HL-60 (cell line): ENCODE measurements around the gene FGD6.

Experiments used
- DNase-seq, 2 experiments: peaks; one replicate each; pipeline ENCODE4 v3.0.0-alpha.2; 2010 to 2020; ENCODE audit warnings: low read depth in 1 of 2, low spot score in 1 of 2
- H3K27ac ChIP-seq: fragments of 250-450 bp; sonication (Bioruptor Pico); replicated peaks from 2 replicates; pipeline ENCODE4 v1.5.1; 2020; ENCODE audit warnings: mild to moderate bottlenecking, moderate library complexity
- H3K27me3 ChIP-seq: fragments of 250-450 bp; sonication (Bioruptor Pico); 2 replicates; pipeline ENCODE4 v1.5.1; 2021; ENCODE audit warnings: mild to moderate bottlenecking, moderate library complexity; ENCODE audit not compliant: insufficient read depth, poor library complexity, severe bottlenecking
- H3K4me3 ChIP-seq: replicated peaks from 2 replicates; pipeline ENCODE4 v1.5.1; 2011; ENCODE audit warnings: mild to moderate bottlenecking, control low read depth, low read length; ENCODE audit not compliant: insufficient read depth
- CTCF ChIP-seq: IDR thresholded peaks from one replicate; pipeline ENCODE4 v1.5.1; 2011; ENCODE audit warnings: low read length, control low read depth, inconsistent platforms; ENCODE audit not compliant: insufficient read depth
- GABPA ChIP-seq: IDR thresholded peaks from 2 replicates; pipeline ENCODE4 v1.6.1; 2012; ENCODE audit warnings: low read depth
- POLR2AphosphoS5 ChIP-seq: IDR thresholded peaks from 2 replicates; pipeline ENCODE4 v1.6.1; 2012; ENCODE audit warnings: low read depth
- REST ChIP-seq: IDR thresholded peaks from 2 replicates; pipeline ENCODE4 v1.6.1; 2012; ENCODE audit warnings: low read depth; ENCODE audit not compliant: insufficient replicate concordance
- SPI1 ChIP-seq: IDR thresholded peaks from 2 replicates; pipeline ENCODE4 v1.6.1; 2012; ENCODE audit warnings: low read depth, mild to moderate bottlenecking, borderline replicate concordance

Gene FGD6

DNA sequence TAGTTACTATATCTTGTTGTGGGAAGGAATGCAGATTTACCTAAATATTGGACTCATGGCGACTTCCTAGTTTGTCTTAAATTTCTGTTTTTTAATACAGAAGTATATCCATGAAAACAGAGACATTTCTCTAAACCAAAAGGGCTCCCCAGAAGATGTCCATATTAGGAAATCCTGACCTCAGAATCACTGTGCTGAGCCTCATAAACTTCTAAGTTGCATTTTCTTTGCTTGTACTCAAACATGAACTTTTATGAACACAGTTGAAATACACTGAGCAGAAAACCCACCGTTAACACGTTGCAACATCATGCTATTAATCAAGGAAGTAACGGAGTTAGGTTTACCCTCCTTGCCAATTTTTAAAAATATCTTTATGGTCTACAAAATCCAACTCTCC is 100.9 kb downstream of the FGD6 start:
- Histone ChIP-seq H3K27ac (no peak overlapping the region), H3K27me3 (no peaks in the 10 kb centered on the region), H3K4me3 (no peak overlapping the region)
- no peak for TF ChIP-seq POLR2AphosphoS5
- TF ChIP-seq REST: no peak
- TF ChIP-seq GABPA: no peak
- no peak for TF ChIP-seq CTCF
- TF ChIP-seq SPI1: no peak
- no peak for DNase-seq

GRCh38 chr12:95115641-95116040 is 101.6 kb downstream of the FGD6 start:
- no peak for DNase-seq
- no peak overlapping the region for H3K4me3 ChIP-seq
- TF ChIP-seq SPI1: no peak
- no peak for TF ChIP-seq POLR2AphosphoS5
- TF ChIP-seq GABPA: no peak
- no peak for TF ChIP-seq REST
- TF ChIP-seq CTCF: no peak
- H3K27ac ChIP-seq: no peak overlapping the region
- H3K27me3 ChIP-seq: no peaks in the 10 kb centered on the region

DNA sequence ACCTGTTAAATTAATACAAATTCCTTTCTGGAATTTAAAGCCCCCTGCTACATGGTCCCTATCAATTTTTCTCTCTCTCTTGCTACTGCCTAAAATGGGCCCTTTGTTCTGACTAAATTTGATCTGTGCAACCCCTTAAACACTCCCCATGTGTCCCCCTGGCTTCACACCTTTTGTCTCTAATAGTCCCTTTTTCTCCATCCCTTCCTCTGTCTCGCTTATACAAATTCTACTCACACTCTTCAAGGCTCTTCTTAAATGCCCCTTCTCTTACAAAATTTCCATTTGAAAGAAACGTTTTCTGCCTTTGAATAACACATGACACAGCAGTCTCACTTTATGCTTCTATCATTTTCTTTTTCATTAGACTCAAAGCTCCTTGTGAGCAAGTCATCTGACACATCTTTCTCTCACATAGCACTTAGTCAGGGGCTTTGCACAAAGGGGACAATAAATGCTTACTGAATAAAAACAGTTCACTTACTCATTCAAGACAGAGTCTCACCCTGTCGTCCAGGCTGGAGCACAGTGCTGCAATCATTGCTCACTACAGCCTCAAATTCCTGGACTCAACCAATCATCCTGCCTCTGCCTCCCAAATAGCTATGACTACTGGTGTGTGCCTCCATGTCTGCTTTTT is 102.4 kb downstream of the FGD6 start:
- Histone ChIP-seq H3K27ac (no peak overlapping the region), H3K27me3 (no peaks in the 10 kb centered on the region)
- no peak for DNase-seq

More for the DNA sequence above, 102.4 kb downstream of the FGD6 start:
- no peak overlapping the region for H3K4me3 ChIP-seq
- TF ChIP-seq SPI1: no peak
- TF ChIP-seq GABPA: no peak
- TF ChIP-seq REST: no peak
- TF ChIP-seq POLR2AphosphoS5: no peak
- TF ChIP-seq CTCF: no peak
